VCaP (cell line): ENCODE measurements around the gene ZFYVE28.
A peak's percentile ranks its signal among the peaks of the same experiment; 100 is the strongest.

Experiments
- H3K27ac ChIP-seq: fragments of 450-650 bp; 2 replicates; pipeline ENCODE4 v1.5.1; 2017
- CTCF ChIP-seq: fragments of 450-650 bp; conservative IDR thresholded peaks from 2 replicates; pipeline ENCODE4 v1.5.1; 2017; ENCODE audit warnings: mild to moderate bottlenecking, moderate library complexity

Gene ZFYVE28

GRCh38 chr4:2248821-2249261 lies 169.6 kb downstream of the ZFYVE28 start:
- H3K27ac ChIP-seq: no peak overlapping the region
- no peak for TF ChIP-seq CTCF

GRCh38 chr4:2248044-2248780 lies 170.2 kb downstream of the ZFYVE28 start:
- TF ChIP-seq CTCF: no peak
- no peak overlapping the region for H3K27ac ChIP-seq

GRCh38 chr4:2247128-2248043 lies 171.1 kb downstream of the ZFYVE28 start:
- no peak for TF ChIP-seq CTCF
- H3K27ac ChIP-seq: no peak overlapping the region

- no peak overlapping the region for H3K27ac ChIP-seq
- TF ChIP-seq CTCF: no peak
Measured at GRCh38 chr4:2246384-2247127, 171.9 kb downstream of the ZFYVE28 start.

GRCh38 chr4:2245787-2246275 lies 172.6 kb downstream of the ZFYVE28 start:
- H3K27ac ChIP-seq: no peak overlapping the region
- TF ChIP-seq CTCF: no peak

- TF ChIP-seq CTCF: no peak
- H3K27ac ChIP-seq: peak overlapping the region; percentile 32; the same call in 1 of the 2 replicates
Measured at GRCh38 chr4:2245057-2245786, 173.2 kb downstream of the ZFYVE28 start.
